Neural cell (in vitro differentiated cells): Measurements from ENCODE around the gene SLC25A22.

Source experiments
- EP300 ChIP-seq: fragments of 450-650 bp; conservative IDR thresholded peaks from 2 replicates; pipeline ENCODE4 v1.6.1; 2014; ENCODE audit warnings: antibody characterized with exemption, mild to moderate bottlenecking, moderate library complexity; ENCODE audit not compliant: poor library complexity, severe bottlenecking
- EZH2 ChIP-seq: fragments of 200-600, 300-800 bp; shearing (Covaris generic), sonication (generic); IDR thresholded peaks from 2 replicates; pipeline ENCODE4 v1.6.1; 2014; ENCODE audit warnings: antibody characterized with exemption, low read length, borderline replicate concordance, mild to moderate bottlenecking; ENCODE audit not compliant: insufficient read depth, poor library complexity, severe bottlenecking
- POLR2AphosphoS5 ChIP-seq: IDR thresholded peaks from 2 replicates; pipeline ENCODE4 v1.6.1; 2012
- RAD21 ChIP-seq: fragments of 450-650 bp; conservative IDR thresholded peaks from 2 replicates; pipeline ENCODE4 v1.6.1; 2014; ENCODE audit warnings: antibody characterized with exemption, mild to moderate bottlenecking, moderate library complexity
- TAF1 ChIP-seq: IDR thresholded peaks from 2 replicates; pipeline ENCODE4 v1.6.1; 2012; ENCODE audit warnings: low read depth
- TF ChIP-seq, protein P1 (sequence below): fragments of 450-650 bp; IDR thresholded peaks from 2 replicates; pipeline ENCODE4 v1.5.1; 2014; ENCODE audit warnings: antibody characterized with exemption, mild to moderate bottlenecking, moderate library complexity; ENCODE audit not compliant: poor library complexity, severe bottlenecking
- TF ChIP-seq, protein P2 (sequence below): IDR thresholded peaks from 2 replicates; pipeline ENCODE4 v1.6.1; 2012; ENCODE audit warnings: borderline replicate concordance

- TF ChIP-seq, protein P1, sequence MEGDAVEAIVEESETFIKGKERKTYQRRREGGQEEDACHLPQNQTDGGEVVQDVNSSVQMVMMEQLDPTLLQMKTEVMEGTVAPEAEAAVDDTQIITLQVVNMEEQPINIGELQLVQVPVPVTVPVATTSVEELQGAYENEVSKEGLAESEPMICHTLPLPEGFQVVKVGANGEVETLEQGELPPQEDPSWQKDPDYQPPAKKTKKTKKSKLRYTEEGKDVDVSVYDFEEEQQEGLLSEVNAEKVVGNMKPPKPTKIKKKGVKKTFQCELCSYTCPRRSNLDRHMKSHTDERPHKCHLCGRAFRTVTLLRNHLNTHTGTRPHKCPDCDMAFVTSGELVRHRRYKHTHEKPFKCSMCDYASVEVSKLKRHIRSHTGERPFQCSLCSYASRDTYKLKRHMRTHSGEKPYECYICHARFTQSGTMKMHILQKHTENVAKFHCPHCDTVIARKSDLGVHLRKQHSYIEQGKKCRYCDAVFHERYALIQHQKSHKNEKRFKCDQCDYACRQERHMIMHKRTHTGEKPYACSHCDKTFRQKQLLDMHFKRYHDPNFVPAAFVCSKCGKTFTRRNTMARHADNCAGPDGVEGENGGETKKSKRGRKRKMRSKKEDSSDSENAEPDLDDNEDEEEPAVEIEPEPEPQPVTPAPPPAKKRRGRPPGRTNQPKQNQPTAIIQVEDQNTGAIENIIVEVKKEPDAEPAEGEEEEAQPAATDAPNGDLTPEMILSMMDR: no peak
- TF ChIP-seq, protein P2, sequence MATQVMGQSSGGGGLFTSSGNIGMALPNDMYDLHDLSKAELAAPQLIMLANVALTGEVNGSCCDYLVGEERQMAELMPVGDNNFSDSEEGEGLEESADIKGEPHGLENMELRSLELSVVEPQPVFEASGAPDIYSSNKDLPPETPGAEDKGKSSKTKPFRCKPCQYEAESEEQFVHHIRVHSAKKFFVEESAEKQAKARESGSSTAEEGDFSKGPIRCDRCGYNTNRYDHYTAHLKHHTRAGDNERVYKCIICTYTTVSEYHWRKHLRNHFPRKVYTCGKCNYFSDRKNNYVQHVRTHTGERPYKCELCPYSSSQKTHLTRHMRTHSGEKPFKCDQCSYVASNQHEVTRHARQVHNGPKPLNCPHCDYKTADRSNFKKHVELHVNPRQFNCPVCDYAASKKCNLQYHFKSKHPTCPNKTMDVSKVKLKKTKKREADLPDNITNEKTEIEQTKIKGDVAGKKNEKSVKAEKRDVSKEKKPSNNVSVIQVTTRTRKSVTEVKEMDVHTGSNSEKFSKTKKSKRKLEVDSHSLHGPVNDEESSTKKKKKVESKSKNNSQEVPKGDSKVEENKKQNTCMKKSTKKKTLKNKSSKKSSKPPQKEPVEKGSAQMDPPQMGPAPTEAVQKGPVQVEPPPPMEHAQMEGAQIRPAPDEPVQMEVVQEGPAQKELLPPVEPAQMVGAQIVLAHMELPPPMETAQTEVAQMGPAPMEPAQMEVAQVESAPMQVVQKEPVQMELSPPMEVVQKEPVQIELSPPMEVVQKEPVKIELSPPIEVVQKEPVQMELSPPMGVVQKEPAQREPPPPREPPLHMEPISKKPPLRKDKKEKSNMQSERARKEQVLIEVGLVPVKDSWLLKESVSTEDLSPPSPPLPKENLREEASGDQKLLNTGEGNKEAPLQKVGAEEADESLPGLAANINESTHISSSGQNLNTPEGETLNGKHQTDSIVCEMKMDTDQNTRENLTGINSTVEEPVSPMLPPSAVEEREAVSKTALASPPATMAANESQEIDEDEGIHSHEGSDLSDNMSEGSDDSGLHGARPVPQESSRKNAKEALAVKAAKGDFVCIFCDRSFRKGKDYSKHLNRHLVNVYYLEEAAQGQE: no peak
- TF ChIP-seq EP300: no peak
- TF ChIP-seq TAF1: no peak
- TF ChIP-seq EZH2: no peak
- TF ChIP-seq RAD21: no peak
- no peak for TF ChIP-seq POLR2AphosphoS5
Observed at GRCh38 chr11:767238-767637, 30.8 kb downstream of the SLC25A22 start.
